Adrenal gland (tissue), 12 donors: ENCODE data around the gene HLA-DQA1. TPM values are rescaled to one million over a fixed set of nuclear protein-coding genes. Genes with fewer than 3 reads are reported as not detected.
A peak's percentile ranks its signal among the peaks of the same experiment; 100 is the strongest.
"Not testable (repeated sequence)": the region's sequence is repeated elsewhere in the genome, so short reads cannot be mapped to it uniquely, and the experiment has no call there.

ENCODE experiments used
- DNase-seq, 7 donors: peaks; one replicate each; pipeline ENCODE4 v3.0.0-alpha.2; 2019 to 2020
- H3K27ac ChIP-seq, 5 donors: fragments of 200-600 bp; sonication (generic) in 4 of 5; 1 replicate in 3 of 5; 2 replicates in 2 of 5; pipeline versions ENCODE4 v1.5.1 to v1.8.0; 2016 to 2020; ENCODE audit warnings: mild to moderate bottlenecking in 1 of 5
- H3K27me3 ChIP-seq: fragments of 200-600 bp; 2 replicates; pipeline ENCODE4 v1.8.0; 2021
- H3K36me3 ChIP-seq, 2 donors: fragments of 200-600 bp; replicated peaks in 1 of 2; 1 replicate in 1 of 2; 2 replicates in 1 of 2; pipeline versions ENCODE4 v1.5.1 to v1.8.0; 2018 to 2022
- H3K4me1 ChIP-seq, 2 donors: fragments of 200-600 bp; replicated peaks in 1 of 2; 1 replicate in 1 of 2; 2 replicates in 1 of 2; pipeline versions ENCODE4 v1.5.1 to v1.8.0; 2018 to 2021
- H3K4me3 ChIP-seq, 4 donors: fragments of 200-600 bp; sonication (generic) in 3 of 4; one replicate each; pipeline ENCODE4 v1.5.1; 2016 to 2018
- H3K9me3 ChIP-seq, 3 donors: fragments of 200-600 bp; sonication (generic) in 1 of 3; replicated peaks in 1 of 3; 1 replicate in 2 of 3; 2 replicates in 1 of 3; pipeline versions ENCODE4 v1.5.1 to v1.8.0; 2016 to 2021
- POLR2A ChIP-seq, 2 donors: fragments of 450-650 bp; IDR thresholded peaks; one replicate each; pipeline ENCODE4 v1.6.1; 2017; ENCODE audit warnings: antibody characterized with exemption in 2 of 2, mild to moderate bottlenecking in 2 of 2, moderate library complexity in 1 of 2
- WGBS, 4 donors: extraction: QIAGEN DNeasy Blood & Tissue Kit in 2 of 4; methylation state at CpG; one replicate each; pipeline versions ENCODE4 v1.1.5 to v1.1.7; 2013 to 2017; 5-methylcytosine and 5-hydroxymethylcytosine counted together
- intact Hi-C, 2 donors: fragments of 100-400 bp; cut with DNase I; formaldehyde crosslinking; loops; one replicate each; pipeline versions ENCODE4 v1.14.1 to v1.15.0; 2022 to 2023
- polyA plus RNA-seq, 3 donors: library from polyadenylated mRNA; stranded (reverse); fragments of 200-250 nt in 2 of 3; fragments of 350-450 nt in 1 of 3; fragmentation: Illumina TruSeq in 1 of 3; extraction: RNeasy Lipid Tissue Mini Kit (QIAGEN cat#74804) in 1 of 3; gene quantifications; one replicate each; pipeline ENCODE4 v1.2.3, GENCODE V29; 2013 to 2014
- total RNA-seq, 9 donors: library from RNA; depleted of rRNA in 4 of 9; stranded (reverse); fragments of >200 nt in 4 of 9; fragments of 120-200 nt in 1 of 9; fragmentation: NEBNext Ultra II Directional in 1 of 9; extraction: Animal tissue kit (Norgen Biotek cat#: 25700) in 1 of 9; gene quantifications; one replicate each; pipeline versions ENCODE4 v1.1.0 to v1.2.4, GENCODE V29; 2013 to 2023
- TF ChIP-seq, protein P1 (sequence below), 6 experiments: fragments of 450-650 bp in 4 of 6; fragments of 200-600 bp in 2 of 6; sonication (generic) in 1 of 6; IDR thresholded peaks; 1 replicate in 5 of 6; 2 replicates in 1 of 6; pipeline versions ENCODE4 v1.5.1 to v1.8.0; 2016 to 2021; ENCODE audit warnings: antibody characterized with exemption in 6 of 6, mild to moderate bottlenecking in 2 of 6, moderate library complexity in 1 of 6
- donor health status: healthy with polysubstance abuse.
- donor health status: Bipolar disorder and iron deficiency.
- donor health status: DM: yes; HTN: yes; CAD: no.
- donor health status: DM: no; HTN: no; CAD: no.
- donor health status: DM: no; HTN: no; CAD: no.
- donor health status: DM: yes; HTN: yes; CAD: no.

HLA-DQA1 gene
- total and polyA plus RNA-seq, 12 donors: 0.22 to 135 (median 16.0) TPM

DNA sequence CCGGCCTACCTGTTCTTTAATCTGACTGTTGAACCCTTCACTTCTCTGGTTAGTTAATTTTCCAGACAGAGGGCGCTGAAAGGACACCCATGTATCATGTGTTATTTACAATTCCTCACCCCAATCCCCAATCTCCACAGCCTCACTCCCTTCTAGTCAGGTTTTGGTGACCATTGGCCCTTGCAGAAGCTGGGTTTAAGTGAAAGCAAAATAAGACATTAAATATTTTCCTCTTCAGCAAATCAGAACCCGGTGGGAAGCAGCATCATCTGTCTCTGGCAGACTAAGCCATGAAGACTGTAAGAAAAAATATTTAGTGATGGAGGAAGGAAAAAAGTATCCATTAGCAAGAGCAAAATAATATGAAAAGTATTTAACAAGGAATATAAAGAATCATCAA, 9.4 kb upstream of the HLA-DQA1 start:
- Histone ChIP-seq H3K4me3 (no peak overlapping the region), H3K36me3 (no peaks in the 10 kb centered on the region), H3K4me1 (no peaks in the 10 kb centered on the region), H3K27me3 (no peaks in the 10 kb centered on the region), H3K27ac (peak overlapping the region in 2 of 5 donors; percentile 24 to 62), H3K9me3 (no peaks in the 10 kb centered on the region)
- intact Hi-C loops: no loop called here
- TF ChIP-seq, protein P1, sequence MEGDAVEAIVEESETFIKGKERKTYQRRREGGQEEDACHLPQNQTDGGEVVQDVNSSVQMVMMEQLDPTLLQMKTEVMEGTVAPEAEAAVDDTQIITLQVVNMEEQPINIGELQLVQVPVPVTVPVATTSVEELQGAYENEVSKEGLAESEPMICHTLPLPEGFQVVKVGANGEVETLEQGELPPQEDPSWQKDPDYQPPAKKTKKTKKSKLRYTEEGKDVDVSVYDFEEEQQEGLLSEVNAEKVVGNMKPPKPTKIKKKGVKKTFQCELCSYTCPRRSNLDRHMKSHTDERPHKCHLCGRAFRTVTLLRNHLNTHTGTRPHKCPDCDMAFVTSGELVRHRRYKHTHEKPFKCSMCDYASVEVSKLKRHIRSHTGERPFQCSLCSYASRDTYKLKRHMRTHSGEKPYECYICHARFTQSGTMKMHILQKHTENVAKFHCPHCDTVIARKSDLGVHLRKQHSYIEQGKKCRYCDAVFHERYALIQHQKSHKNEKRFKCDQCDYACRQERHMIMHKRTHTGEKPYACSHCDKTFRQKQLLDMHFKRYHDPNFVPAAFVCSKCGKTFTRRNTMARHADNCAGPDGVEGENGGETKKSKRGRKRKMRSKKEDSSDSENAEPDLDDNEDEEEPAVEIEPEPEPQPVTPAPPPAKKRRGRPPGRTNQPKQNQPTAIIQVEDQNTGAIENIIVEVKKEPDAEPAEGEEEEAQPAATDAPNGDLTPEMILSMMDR (IDR thresholded peaks at IDR 0.05): no peak
- 29 to 55% (median 30%) methylated on average over 3 of the region's 3 CpGs for WGBS, 4 donors
- DNase-seq: peak in 5 of 7 donors; percentile 37 to 72 (median 60)

DNA sequence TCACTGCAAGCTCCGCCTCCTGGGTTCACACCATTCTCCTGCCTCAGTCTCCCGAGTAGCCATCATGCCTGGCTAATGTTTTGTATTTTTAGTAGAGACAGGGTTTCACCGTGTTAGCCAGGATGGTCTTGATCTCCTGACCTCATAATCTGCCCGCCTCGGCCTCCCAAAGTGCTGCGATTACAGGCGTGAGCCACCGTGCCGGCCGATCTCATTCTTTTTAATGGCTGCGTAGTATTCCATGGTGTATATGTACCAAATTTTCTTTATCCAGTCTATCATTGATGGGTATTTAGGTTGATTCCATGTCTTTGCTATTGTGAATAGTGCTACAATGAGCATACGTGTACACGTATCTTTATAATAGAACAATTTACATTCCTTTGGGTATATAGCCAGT, 7.4 kb upstream of the HLA-DQA1 start:
- intact Hi-C loops, H3K9me3 ChIP-seq, H3K27me3 ChIP-seq, H3K4me1 ChIP-seq, DNase-seq, H3K27ac ChIP-seq, H3K36me3 ChIP-seq, H3K4me3 ChIP-seq: not testable (repeated sequence)
- 63 to 100% (median 90%) methylated on average over 2 to 10 of the region's 13 CpGs for WGBS, 4 donors

DNA sequence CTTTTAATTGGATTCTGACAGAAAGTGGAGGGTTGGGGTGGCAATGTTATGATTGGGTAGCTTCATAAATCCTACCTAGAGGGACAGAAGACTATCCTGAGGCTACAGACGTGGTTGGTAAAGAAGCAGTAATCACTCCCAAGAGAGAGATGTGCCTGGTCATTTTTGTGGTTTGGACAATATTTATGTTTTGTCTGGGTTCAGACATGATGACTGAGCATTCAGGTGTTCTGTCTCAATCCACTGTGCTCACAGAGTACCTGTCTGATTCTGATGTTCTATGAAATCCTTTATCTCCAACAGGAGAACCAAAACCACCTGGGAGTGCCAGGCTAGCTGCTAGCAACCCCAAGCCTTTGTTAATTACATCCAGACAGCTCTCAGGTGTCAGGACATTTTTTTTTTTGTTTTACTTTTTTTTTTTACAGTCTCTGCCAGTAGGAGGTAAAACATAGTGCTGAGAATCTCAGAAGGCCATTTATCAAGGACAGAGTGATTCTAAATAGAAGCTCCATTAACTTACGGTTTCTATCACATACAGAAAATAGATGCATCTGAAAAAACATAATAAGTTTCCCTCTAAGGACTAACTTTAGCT, 1.6 kb upstream of the HLA-DQA1 start:
- 11 to 27% (median 15%) methylated on average over 2 of the region's 2 CpGs for WGBS, 4 donors
- intact Hi-C loops: no loop called here

DNA sequence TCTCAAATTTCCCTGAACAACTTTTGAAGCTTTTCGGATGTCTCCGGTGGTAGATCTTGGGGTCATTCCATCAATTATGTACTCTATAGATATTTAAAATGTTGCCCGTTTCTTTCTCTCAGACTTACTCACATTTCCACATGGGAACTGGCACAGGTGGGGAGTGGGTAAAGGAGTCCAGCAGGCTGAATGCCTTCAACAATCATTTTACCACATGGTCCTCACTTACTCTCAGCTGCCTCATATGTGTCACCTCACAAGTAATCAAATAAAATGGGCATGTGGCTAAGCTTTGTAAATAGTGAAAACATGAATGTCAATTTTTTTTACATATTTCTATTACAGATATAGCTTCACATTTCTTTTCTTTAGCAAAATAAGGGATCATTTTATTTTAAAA, 677 bp downstream of the HLA-DQA1 start:
- Histone ChIP-seq H3K4me1 (no peaks in the 10 kb centered on the region), H3K9me3 (no peaks in the 10 kb centered on the region), H3K27ac (no peak overlapping the region), H3K36me3 (no peaks in the 10 kb centered on the region), H3K4me3 (no peak overlapping the region), H3K27me3 (no peaks in the 10 kb centered on the region)
- no peak for TF ChIP-seq POLR2A (IDR thresholded peaks at IDR 0.05)
- TF ChIP-seq, protein P1 (IDR thresholded peaks at IDR 0.05): no peak
- DNase-seq: no peak
- intact Hi-C loops: no loop called here
- WGBS, 4 donors: 28 to 81% (median 58%) methylated on average over 3 of the region's 3 CpGs

More for the DNA sequence above, 1.6 kb upstream of the HLA-DQA1 start:
- no peak for DNase-seq
- no peaks in the 10 kb centered on the region for H3K9me3 ChIP-seq
- no peaks in the 10 kb centered on the region for H3K27me3 ChIP-seq
- H3K4me1 ChIP-seq: no peaks in the 10 kb centered on the region
- no peak overlapping the region for H3K4me3 ChIP-seq
- H3K36me3 ChIP-seq: no peaks in the 10 kb centered on the region
- H3K27ac ChIP-seq: no peak overlapping the region
- TF ChIP-seq, protein P1 (IDR thresholded peaks at IDR 0.05): no peak
- TF ChIP-seq POLR2A (IDR thresholded peaks at IDR 0.05): no peak

DNA sequence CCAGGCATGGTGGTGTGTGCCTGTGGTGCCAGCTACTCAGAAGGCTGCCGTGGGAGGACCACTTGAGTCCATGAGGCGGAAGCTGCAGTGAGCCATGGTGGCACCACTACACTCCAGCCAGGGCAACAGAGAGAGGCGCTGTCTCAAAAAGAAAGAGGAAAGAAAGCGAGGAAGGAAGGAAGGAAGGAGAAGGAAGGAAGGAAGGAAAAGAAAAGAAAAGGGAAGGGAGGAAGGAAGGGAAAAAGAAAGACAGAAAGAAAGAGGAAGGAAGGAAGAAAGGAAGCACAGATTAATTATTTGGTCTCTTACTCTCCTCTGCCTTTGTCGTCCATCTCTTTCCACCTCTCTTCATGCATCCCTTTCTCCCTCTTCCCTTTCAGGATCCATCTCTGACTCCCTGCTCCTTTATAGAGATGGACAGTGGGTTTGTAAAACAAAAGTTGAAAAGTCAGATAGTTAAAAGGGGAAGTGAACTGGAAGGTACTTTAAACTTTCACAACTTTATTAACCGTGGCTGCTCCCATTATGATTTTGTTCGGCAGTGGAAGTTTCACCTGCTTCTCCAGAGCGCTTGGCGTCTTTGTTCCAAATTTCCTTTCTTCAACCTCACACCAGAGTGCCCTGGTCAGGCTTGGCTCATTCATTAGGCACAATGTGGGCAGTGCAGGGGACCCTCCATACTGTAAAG, 1.5 kb downstream of the HLA-DQA1 start:
- Histone ChIP-seq H3K27ac (no peak overlapping the region), H3K4me3 (no peak overlapping the region), H3K4me1 (no peaks in the 10 kb centered on the region), H3K27me3 (no peaks in the 10 kb centered on the region), H3K36me3 (no peaks in the 10 kb centered on the region), H3K9me3 (no peaks in the 10 kb centered on the region)
- WGBS, 4 donors: 21 to 65% (median 47%) methylated on average over 3 to 9 of the region's 9 CpGs
- intact Hi-C loops: no loop called here
- TF ChIP-seq, protein P1 (IDR thresholded peaks at IDR 0.05): no peak
- TF ChIP-seq POLR2A (IDR thresholded peaks at IDR 0.05): no peak
- DNase-seq: no peak
